ENCODE data around the gene KRTAP5-6. TPM values are rescaled to one million over a fixed set of nuclear protein-coding genes. Genes with fewer than 3 reads are reported as not detected.

KRTAP5-6 gene
- polyA plus RNA-seq, 1 of the 3 experiments (the other 2 are of a cell fraction), result not detected

- WGBS (ENCODE audit: low lambda C conversion rate), result 60% methylated on average over 17 of the region's 19 CpGs
- H3K9ac ChIP-seq, result no peak overlapping the region
- POLR2A ChIA-PET, result interaction anchor here (0.5 to 3.0 kb wide), 6 partner anchors 12 to 541 kb away, joined by 3 to 11 read pairs (median 5); no protein-coding TSS in a partner anchor
- H3K9me3 ChIP-seq, result no peaks in the 10 kb centered on the region
- peaks cover 0 to 27% of the 10 kb centered on the region in 2 experiments; a peak in 1 of 4 replicates for H3K4me1 ChIP-seq (ENCODE audit: control insufficient read depth in 1 of 2, insufficient read depth in 2 of 2, low read depth in 1 of 2, low read length in 1 of 2)
- H3K27me3 ChIP-seq (ENCODE audit: insufficient read depth), result no peaks in the 10 kb centered on the region
- no peak overlapping the region for H3K4me2 ChIP-seq
- no peaks in the 10 kb centered on the region for H3K9me2 ChIP-seq
- H3K4me3 ChIP-seq (ENCODE audit: low read depth in 2 of 2, low read length in 1 of 2), result no peak overlapping the region
- H3K36me3 ChIP-seq (replicated peaks in 1 of 2; ENCODE audit: control insufficient read depth in 1 of 2, insufficient read depth in 2 of 2, low read length in 1 of 2), result no peaks in the 10 kb centered on the region
- H3K79me2 ChIP-seq (ENCODE audit: insufficient read depth), result no peaks in the 10 kb centered on the region
- H4K20me1 ChIP-seq (ENCODE audit: insufficient read depth), result no peaks in the 10 kb centered on the region
- TF ChIP-seq RCOR1 (IDR thresholded peaks at IDR 0.05; ENCODE audit: low read length), result no peak
- no peak for TF ChIP-seq IRF3 (IDR thresholded peaks at IDR 0.05; ENCODE audit: low read depth, low read length)
- no peak for TF ChIP-seq NFIC (IDR thresholded peaks at IDR 0.05; ENCODE audit: borderline replicate concordance)
- TF ChIP-seq TAF1 (IDR thresholded peaks at IDR 0.05; ENCODE audit: borderline replicate concordance, low read depth, low read length), result no peak
- no peak for TF ChIP-seq PBX3 (IDR thresholded peaks at IDR 0.05)
- no peak for TF ChIP-seq USF1 (IDR thresholded peaks at IDR 0.05; ENCODE audit: borderline replicate concordance, low read depth)
- no peak for TF ChIP-seq RXRA (IDR thresholded peaks at IDR 0.05; ENCODE audit: borderline replicate concordance, low read depth)
- no peak for TF ChIP-seq FOXM1 (IDR thresholded peaks at IDR 0.05; ENCODE audit: low read depth)
- TF ChIP-seq SIN3A (IDR thresholded peaks at IDR 0.05; ENCODE audit: borderline replicate concordance, low read depth, low read length), result no peak
- H2AFZ ChIP-seq (ENCODE audit: low read depth), result no peak overlapping the region
- H3F3A ChIP-seq (replicated peaks; ENCODE audit: insufficient read depth), result no peaks in the 10 kb centered on the region
- H3K27ac ChIP-seq (ENCODE audit: low read depth in 2 of 2, low read length in 1 of 2), result no peak overlapping the region
- CTCF ChIA-PET, result interaction anchor here (0.6 to 9.9 kb wide), 103 partner anchors 11 to 546 kb away, joined by 3 to 277 read pairs (median 5); partner anchors contain the start of genes H19, KRTAP5-5, SYT8 and TH
- peak; percentile 28 for DNase-seq
These were observed 45.0 kb upstream of the KRTAP5-6 start for GRCh38 chr11:1652026-1652425.

- DNase-seq, result no peak
- H3K27ac ChIP-seq (ENCODE audit: low read depth in 2 of 2, low read length in 1 of 2), result no peak overlapping the region
- 54% methylated on average over 20 of the region's 20 CpGs for WGBS (ENCODE audit: low lambda C conversion rate)
- TF ChIP-seq ELF1 (IDR thresholded peaks at IDR 0.05), result no peak
- no peak for TF ChIP-seq NRF1 (IDR thresholded peaks at IDR 0.05; ENCODE audit: low read depth, low read length)
- no peak for TF ChIP-seq POLR2AphosphoS5 (IDR thresholded peaks at IDR 0.05; ENCODE audit: low read depth, low read length)
- TF ChIP-seq USF1 (IDR thresholded peaks at IDR 0.05; ENCODE audit: borderline replicate concordance, low read depth), result no peak
- TF ChIP-seq CHD2 (IDR thresholded peaks at IDR 0.05; ENCODE audit: low read length, partially characterized antibody), result no peak
- TF ChIP-seq NFIC (IDR thresholded peaks at IDR 0.05; ENCODE audit: borderline replicate concordance), result no peak
- no peak for TF ChIP-seq USF2 (IDR thresholded peaks at IDR 0.05; ENCODE audit: borderline replicate concordance, low read depth, low read length)
- TF ChIP-seq RFX5 (IDR thresholded peaks at IDR 0.05; ENCODE audit: low read length), result no peak
- TF ChIP-seq TCF12 (IDR thresholded peaks at IDR 0.05), result no peak
- peak overlapping the region in 1 of 2 experiments; percentile 25; a peak in 1 of 4 replicates for H3K4me3 ChIP-seq (ENCODE audit: low read depth in 2 of 2, low read length in 1 of 2)
- H3K4me2 ChIP-seq, result no peak overlapping the region
- no peaks in the 10 kb centered on the region for H3K36me3 ChIP-seq (replicated peaks in 1 of 2; ENCODE audit: control insufficient read depth in 1 of 2, insufficient read depth in 2 of 2, low read length in 1 of 2)
- H3K9ac ChIP-seq, result no peak overlapping the region
- H3K4me1 ChIP-seq (ENCODE audit: control insufficient read depth in 1 of 2, insufficient read depth in 2 of 2, low read depth in 1 of 2, low read length in 1 of 2), result peaks cover 0 to 27% of the 10 kb centered on the region in 2 experiments; a peak in 1 of 4 replicates
- H4K20me1 ChIP-seq (ENCODE audit: insufficient read depth), result no peaks in the 10 kb centered on the region
- H2AFZ ChIP-seq (ENCODE audit: low read depth), result no peak overlapping the region
- POLR2A ChIA-PET, result interaction anchor here (0.5 to 3.0 kb wide), 7 partner anchors 13 to 541 kb away, joined by 3 to 11 read pairs (median 5); no protein-coding TSS in a partner anchor
- H3K9me2 ChIP-seq, result no peaks in the 10 kb centered on the region
- no peaks in the 10 kb centered on the region for H3K79me2 ChIP-seq (ENCODE audit: insufficient read depth)
- H3K9me3 ChIP-seq, result no peaks in the 10 kb centered on the region
- CTCF ChIA-PET, result interaction anchor here (0.6 to 9.9 kb wide), 105 partner anchors 12 to 545 kb away, joined by 3 to 277 read pairs (median 5); partner anchors contain the start of genes H19, KRTAP5-5, SYT8 and TH
- H3K27me3 ChIP-seq (ENCODE audit: insufficient read depth), result no peaks in the 10 kb centered on the region
- H3F3A ChIP-seq (replicated peaks; ENCODE audit: insufficient read depth), result no peaks in the 10 kb centered on the region
These were observed 44.6 kb upstream of the KRTAP5-6 start for GRCh38 chr11:1652442-1652770.
